Measurements from ENCODE around the gene ANO8.
A peak's percentile ranks its signal among the peaks of the same experiment; 100 is the strongest.
"Not testable (repeated sequence)": the region's sequence is repeated elsewhere in the genome, so short reads cannot be mapped to it uniquely, and the experiment has no call there.

ANO8 gene, protein sequence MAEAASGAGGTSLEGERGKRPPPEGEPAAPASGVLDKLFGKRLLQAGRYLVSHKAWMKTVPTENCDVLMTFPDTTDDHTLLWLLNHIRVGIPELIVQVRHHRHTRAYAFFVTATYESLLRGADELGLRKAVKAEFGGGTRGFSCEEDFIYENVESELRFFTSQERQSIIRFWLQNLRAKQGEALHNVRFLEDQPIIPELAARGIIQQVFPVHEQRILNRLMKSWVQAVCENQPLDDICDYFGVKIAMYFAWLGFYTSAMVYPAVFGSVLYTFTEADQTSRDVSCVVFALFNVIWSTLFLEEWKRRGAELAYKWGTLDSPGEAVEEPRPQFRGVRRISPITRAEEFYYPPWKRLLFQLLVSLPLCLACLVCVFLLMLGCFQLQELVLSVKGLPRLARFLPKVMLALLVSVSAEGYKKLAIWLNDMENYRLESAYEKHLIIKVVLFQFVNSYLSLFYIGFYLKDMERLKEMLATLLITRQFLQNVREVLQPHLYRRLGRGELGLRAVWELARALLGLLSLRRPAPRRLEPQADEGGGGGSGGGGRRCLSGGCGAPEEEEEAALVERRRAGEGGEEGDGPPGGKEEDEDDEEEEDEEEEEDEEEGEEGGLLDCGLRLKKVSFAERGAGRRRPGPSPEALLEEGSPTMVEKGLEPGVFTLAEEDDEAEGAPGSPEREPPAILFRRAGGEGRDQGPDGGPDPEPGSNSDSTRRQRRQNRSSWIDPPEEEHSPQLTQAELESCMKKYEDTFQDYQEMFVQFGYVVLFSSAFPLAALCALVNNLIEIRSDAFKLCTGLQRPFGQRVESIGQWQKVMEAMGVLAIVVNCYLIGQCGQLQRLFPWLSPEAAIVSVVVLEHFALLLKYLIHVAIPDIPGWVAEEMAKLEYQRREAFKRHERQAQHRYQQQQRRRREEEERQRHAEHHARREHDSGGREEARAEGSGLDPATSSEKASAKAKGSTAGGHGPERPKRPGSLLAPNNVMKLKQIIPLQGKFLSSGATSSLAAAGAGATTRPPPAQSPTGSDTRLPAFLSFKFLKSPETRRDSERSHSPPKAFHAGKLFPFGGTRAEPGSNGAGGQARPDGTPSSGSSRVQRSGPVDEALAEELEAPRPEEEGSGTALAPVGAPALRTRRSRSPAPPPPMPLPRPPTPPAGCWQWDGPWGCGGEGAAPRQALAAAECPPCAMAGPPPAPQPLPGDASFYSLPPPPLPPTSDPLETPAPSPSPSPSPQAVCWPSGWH

GRCh38 chr19:17334414-17335409 is at the start of gene ANO8:
Gene ANO8 (minus strand): TSS chr19:17334855. CDS start chr19:17334670, 185 bp downstream.
- DNase-seq (ENCODE audit: low spot score): peak; percentile 93

GRCh38 chr19:17380426-17381138 is 45.9 kb upstream of the ANO8 start:
- no peak for DNase-seq (ENCODE audit: low spot score)

DNA sequence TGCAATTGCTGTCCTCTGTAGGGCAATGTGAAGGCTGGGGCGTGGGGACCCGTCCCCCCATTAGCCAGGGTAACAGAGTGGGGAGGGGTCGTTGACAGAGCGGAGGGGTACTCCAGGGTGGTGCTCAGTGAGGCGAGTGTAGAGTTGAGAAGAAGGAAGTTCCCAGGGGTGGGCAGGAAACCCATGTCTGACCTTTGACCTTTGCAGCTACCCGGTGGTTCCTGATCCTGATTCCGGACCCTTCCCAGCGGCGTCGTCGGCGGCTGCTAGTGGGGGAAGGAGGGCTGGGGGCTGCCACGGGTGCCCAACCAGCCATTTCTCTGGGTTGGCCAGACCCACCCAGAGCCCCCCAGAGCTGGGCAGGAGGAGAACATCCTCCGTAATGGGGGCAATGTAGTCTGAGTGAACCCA is 44.6 kb upstream of the ANO8 start:
- DNase-seq (ENCODE audit: low spot score): no peak

- no peak for DNase-seq (ENCODE audit: low spot score)
Measured at GRCh38 chr19:17378271-17378670, 43.6 kb upstream of the ANO8 start.

DNA sequence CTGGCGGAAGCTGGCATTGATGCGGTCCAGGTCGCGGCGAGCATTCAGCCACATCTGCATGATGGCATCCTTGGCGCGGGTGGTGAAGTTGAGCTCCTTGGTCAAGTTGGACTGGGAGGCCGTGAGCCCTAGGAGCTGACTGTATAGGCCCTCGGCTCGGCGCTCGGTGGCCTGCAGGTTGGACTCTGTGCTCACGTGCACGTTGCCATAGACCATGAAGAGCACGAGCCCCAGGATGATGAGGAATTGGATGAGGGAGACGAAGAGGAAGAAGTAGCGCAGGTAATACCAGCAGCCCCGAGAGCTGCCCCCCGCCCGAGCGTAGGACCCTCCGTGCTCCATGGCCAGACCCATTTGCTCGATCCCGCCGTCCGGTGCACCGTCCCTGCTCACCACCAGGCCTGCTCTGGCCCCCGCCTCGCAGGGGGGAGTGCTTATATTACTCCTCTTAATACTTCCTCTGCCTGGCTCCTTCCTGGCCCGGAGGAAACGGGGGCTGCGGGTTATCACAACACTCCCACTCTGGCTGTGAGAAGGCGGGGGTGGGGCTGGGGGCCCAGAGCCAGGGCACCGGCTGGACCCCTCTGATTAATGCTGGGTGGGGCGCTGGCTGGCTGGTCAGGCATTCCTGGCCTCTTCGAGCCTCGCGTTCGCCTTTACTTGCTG is 42.4 kb upstream of the ANO8 start, which contains the start of gene PLVAP:
PLVAP (minus strand) TSS at position 408 of the 666 bp plus-strand sequence; CDS start at position 354, 54 bp downstream.
- DNase-seq (ENCODE audit: low spot score): no peak

DNA sequence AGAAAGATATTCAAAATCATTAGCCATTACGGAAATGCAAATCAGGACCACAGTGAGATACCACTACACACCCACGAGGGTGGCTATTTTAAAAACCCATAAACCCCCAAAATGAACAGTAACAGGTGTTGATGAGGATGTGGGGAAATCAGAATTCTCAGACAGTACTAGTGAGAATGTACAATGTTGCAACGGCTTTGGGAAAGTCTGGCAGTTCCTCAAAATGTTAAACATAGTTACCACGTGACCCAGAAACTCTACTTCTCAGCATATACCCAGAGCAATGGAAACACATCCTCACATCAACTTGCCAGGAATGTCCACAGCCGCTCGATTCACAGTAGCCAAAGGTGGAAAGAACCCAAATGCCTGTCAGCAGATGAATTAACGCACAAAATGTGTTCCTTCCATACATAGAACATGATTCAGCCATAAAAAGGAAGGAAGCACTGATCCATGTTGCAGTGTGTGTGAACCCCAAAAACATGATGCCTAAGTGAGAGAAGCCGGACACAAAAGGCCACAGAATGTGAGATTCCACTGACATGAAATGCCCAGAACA is 35.5 kb upstream of the ANO8 start:
- no peak for DNase-seq (ENCODE audit: low spot score)

DNA sequence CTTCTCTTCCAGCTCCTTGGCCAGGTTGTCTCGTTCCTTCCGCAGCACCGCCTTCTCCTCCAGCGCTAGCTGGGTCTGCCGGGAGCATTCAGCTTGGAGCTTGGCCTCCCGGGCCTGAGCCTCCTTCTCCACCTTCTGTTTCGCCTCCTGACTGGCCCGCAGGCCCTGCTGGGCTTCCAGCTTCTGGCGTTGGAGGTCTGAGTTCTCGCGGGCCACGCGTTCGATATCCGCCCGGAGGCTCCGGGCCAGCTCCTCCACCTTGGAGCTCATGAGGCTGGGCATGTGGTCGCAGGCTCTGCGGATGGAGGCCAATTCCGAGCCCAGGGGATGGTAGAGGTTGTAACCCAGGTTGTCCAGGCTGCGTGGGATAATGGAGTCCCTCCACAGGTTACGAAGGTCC is 30.7 kb upstream of the ANO8 start:
- DNase-seq (ENCODE audit: low spot score): no peak

GRCh38 chr19:17363852-17364605 is 29.4 kb upstream of the ANO8 start:
- DNase-seq (ENCODE audit: low spot score): not testable (repeated sequence)

- peak; percentile 25 for DNase-seq (ENCODE audit: low spot score)
Measured at GRCh38 chr19:17359905-17360800, 25.5 kb upstream of the ANO8 start.

- peak; percentile 29 for DNase-seq (ENCODE audit: low spot score)
Measured at GRCh38 chr19:17358395-17358794, 23.7 kb upstream of the ANO8 start.

DNA sequence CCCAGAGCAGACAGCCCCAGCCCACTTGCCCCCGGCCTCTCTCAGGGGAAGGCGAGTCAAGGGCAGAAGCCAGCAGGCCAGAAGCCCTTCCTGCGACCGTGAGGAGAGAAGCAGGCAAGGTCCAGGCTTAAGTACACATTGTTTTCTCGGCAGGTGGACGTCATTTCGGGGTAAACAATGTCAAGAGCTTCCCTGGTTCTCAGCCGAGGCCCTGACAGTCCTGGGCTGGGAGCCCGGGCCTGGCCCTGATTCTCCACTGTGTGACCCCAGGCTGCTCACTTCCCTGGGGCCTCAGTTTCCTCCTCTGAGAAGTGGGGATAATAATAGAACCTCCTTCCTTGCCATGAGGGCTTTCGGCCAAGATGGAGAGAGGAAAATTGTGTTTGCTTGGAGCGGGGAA is 23.1 kb upstream of the ANO8 start:
- no peak for DNase-seq (ENCODE audit: low spot score)

GRCh38 chr19:17357078-17357666 is 22.5 kb upstream of the ANO8 start:
- DNase-seq (ENCODE audit: low spot score): no peak

DNA sequence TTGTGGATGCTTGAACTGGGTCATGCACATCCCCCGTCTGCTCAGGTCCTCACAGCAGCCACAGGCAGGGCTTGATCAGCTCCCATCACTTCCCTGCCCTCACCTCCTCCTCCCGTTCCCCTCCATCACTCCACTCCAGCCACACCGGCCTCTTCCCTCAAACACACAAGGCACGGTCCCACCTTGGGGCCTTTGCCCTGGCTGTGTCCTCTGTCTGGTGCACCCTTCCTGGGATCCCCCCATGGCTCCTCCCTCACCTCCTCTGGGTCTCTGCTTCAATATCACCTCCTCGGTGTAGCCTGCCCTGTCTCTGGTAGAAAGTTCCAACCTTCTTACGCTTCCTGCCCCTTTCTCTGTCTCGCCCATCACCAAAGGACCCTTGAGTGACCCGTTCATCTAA is 18.7 kb upstream of the ANO8 start:
- DNase-seq (ENCODE audit: low spot score): no peak

DNA sequence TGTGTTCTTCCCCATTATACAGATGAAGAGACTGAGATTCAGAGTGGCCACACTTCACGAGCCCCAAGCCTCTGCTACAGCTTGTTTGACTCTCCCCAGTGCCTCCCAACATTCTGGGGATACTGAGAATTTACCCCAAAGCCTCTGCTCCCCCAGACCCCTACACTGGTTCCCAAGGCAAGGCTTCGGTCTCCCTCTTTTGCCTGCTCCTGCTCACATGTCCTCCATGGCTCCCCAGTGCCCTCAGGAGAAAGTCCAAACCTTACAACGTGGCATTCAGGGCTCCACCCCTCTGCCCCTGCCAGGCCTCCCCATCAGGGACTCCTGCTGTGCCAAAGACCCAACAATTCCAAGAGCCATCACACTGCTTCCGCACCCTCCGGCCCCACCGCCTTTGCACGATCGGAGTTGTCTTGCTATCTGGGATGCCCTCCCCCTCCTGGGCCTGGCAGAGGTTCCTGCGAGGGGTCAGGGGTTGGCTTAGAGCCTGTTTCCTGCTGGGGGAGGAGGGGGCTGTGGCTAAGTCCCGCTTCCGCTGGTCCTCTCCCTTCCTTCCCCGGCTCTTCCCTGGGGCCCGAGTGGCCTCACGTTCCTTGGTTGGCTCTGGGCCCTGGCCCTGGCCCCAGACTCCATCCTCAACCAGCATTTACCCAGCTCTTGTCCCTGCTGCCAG is 18.1 kb upstream of the ANO8 start:
- DNase-seq (ENCODE audit: low spot score): no peak

GRCh38 chr19:17351815-17352435 is 17.3 kb upstream of the ANO8 start:
- DNase-seq (ENCODE audit: low spot score): no peak

DNA sequence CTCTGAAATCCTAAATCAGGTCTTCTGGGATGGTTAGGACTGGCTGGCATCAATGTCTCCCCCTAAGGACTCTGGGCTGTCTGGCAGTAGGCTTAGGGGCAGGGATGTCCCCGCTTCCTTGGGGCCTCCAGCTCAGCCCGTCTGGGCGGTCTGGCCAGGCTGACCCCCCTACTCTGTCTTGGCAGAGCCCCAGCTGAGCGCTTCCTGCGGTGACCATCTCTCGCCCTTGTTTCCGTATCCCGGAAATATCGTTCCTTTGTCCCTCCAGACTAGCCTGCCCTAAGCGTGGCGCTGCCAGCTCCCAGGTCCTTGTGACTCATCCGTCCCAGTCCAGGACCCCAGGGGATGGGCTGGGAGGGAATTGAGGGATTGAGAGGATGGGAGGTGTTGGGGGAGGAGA is 14.0 kb upstream of the ANO8 start:
- DNase-seq (ENCODE audit: low spot score): no peak
